H1 (cell line): Measurements from ENCODE around the gene NEUROG1.

Experiments
- POLR2A ChIP-seq, 2 experiments: IDR thresholded peaks; 1 replicate in 1 of 2; 2 replicates in 1 of 2; pipeline ENCODE4 v1.6.1; 2011; ENCODE audit warnings: low read depth in 2 of 2, low read length in 2 of 2, mild to moderate bottlenecking in 2 of 2; ENCODE audit errors: control extremely low read depth in 1 of 2
- POLR2AphosphoS5 ChIP-seq: IDR thresholded peaks from 2 replicates; pipeline ENCODE4 v1.6.1; 2011; ENCODE audit warnings: low read depth, low read length
- TF ChIP-seq, protein P1 (sequence below), 3 experiments: IDR thresholded peaks; 1 replicate in 2 of 3; 2 replicates in 1 of 3; pipeline versions ENCODE4 v1.5.1 to v1.6.1; 2011; ENCODE audit warnings: low read length in 3 of 3, mild to moderate bottlenecking in 3 of 3, inconsistent platforms in 2 of 3, low read depth in 1 of 3, moderate library complexity in 1 of 3; ENCODE audit not compliant: insufficient read depth in 1 of 3; ENCODE audit errors: control extremely low read depth in 1 of 3

GRCh38 chr5:135509995-135510394 lies 25.8 kb downstream of the NEUROG1 start:
- TF ChIP-seq, protein P1, sequence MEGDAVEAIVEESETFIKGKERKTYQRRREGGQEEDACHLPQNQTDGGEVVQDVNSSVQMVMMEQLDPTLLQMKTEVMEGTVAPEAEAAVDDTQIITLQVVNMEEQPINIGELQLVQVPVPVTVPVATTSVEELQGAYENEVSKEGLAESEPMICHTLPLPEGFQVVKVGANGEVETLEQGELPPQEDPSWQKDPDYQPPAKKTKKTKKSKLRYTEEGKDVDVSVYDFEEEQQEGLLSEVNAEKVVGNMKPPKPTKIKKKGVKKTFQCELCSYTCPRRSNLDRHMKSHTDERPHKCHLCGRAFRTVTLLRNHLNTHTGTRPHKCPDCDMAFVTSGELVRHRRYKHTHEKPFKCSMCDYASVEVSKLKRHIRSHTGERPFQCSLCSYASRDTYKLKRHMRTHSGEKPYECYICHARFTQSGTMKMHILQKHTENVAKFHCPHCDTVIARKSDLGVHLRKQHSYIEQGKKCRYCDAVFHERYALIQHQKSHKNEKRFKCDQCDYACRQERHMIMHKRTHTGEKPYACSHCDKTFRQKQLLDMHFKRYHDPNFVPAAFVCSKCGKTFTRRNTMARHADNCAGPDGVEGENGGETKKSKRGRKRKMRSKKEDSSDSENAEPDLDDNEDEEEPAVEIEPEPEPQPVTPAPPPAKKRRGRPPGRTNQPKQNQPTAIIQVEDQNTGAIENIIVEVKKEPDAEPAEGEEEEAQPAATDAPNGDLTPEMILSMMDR (IDR thresholded peaks at IDR 0.05; ENCODE audit: control extremely low read depth in 1 of 3, insufficient read depth in 1 of 3, low read depth in 1 of 3, low read length in 3 of 3): no peak
- no peak for TF ChIP-seq POLR2AphosphoS5
- TF ChIP-seq POLR2A (IDR thresholded peaks at IDR 0.05; ENCODE audit: control extremely low read depth in 1 of 2, low read depth in 2 of 2, low read length in 2 of 2): no peak
